HepG2 (cell line): ENCODE data around the gene CC2D1B. TPM values are rescaled to one million over a fixed set of nuclear protein-coding genes. Genes with fewer than 3 reads are reported as not detected.

Source experiments
- ARID4A ChIP-seq: sonication (generic); formaldehyde crosslinking; IDR thresholded peaks from 2 replicates; pipeline ENCODE4 v1.5.0; 2020; ENCODE audit warnings: mild to moderate bottlenecking, missing genetic modification reagents, borderline replicate concordance
- EEA1 ChIP-seq: sonication (generic); formaldehyde crosslinking; IDR thresholded peaks from 2 replicates; pipeline ENCODE4 v1.5.1; 2020; ENCODE audit warnings: mild to moderate bottlenecking, missing genetic modification reagents, borderline replicate concordance
- RELA ChIP-seq: sonication (generic); formaldehyde crosslinking; IDR thresholded peaks from 2 replicates; pipeline ENCODE4 v1.4.0; 2020; ENCODE audit warnings: missing genetic modification reagents
- SALL1 ChIP-seq: sonication (generic); formaldehyde crosslinking; IDR thresholded peaks from 2 replicates; pipeline ENCODE4 v1.8.0; 2022; ENCODE audit warnings: mild to moderate bottlenecking, missing genetic modification reagents
- SPEN ChIP-seq: sonication (generic); formaldehyde crosslinking; IDR thresholded peaks from 2 replicates; pipeline ENCODE4 v1.5.1; 2020; ENCODE audit warnings: low read depth, mild to moderate bottlenecking, missing genetic modification reagents
- ZNF142 ChIP-seq: sonication (generic); formaldehyde crosslinking; IDR thresholded peaks from 2 replicates; pipeline ENCODE4 v1.4.0; 2020; ENCODE audit warnings: missing genetic modification reagents
- ZNF407 ChIP-seq: sonication (generic); formaldehyde crosslinking; IDR thresholded peaks from one replicate; pipeline ENCODE4 v1.5.1; 2020; ENCODE audit warnings: mild to moderate bottlenecking, missing genetic modification reagents; ENCODE audit errors: not compliant biosample characterization
- polyA plus RNA-seq, 8 experiments: library from polyadenylated mRNA; depleted of rRNA in 3 of 8; stranded (reverse) in 7 of 8; unstranded in 1 of 8; fragments of >200 nt; fragmentation: Illumina TruSeq in 4 of 8; extraction: Trizol in 4 of 8; gene quantifications; 2 replicates each; pipeline versions ENCODE4 v1.2.1 to v1.2.3, GENCODE V29; 2011 to 2016; ENCODE audit warnings: low read depth in 4 of 8, missing spikeins in 1 of 8, mixed read lengths in 1 of 8; ENCODE audit not compliant: insufficient read depth in 1 of 8
- total RNA-seq, 5 experiments: library from RNA; depleted of rRNA; stranded (reverse); fragments of >200 nt; fragmentation: Illumina TruSeq; extraction: Trizol; gene quantifications; 2 replicates each; pipeline ENCODE4 v1.2.3, GENCODE V29; 2016; ENCODE audit warnings: low read depth in 1 of 5

The CC2D1B gene
- total and polyA plus RNA-seq, 2 of the 13 experiments (the other 11 are each of a cell fraction or from before 2014, with no cell fraction given): 7.2 to 19.2 TPM

GRCh38 chr1:52368383-52369172 is 2.6 kb upstream of the CC2D1B start (continued):
- TF ChIP-seq ZNF407: peak; percentile 45
- no peak for TF ChIP-seq RELA (CRISPR knock-in tag)
- peak; percentile 96 for TF ChIP-seq ZNF142 (CRISPR knock-in tag)
- TF ChIP-seq SALL1 (CRISPR knock-in tag): 0 out of 2 replicates have a peak, but pooled peaks have one; percentile 54
- TF ChIP-seq EEA1 (CRISPR knock-in tag): 0 out of 2 replicates have a peak, but pooled peaks have one; percentile 48
- peak; percentile 55; the same call in 1 of the 2 replicates for TF ChIP-seq SPEN (CRISPR knock-in tag)
- TF ChIP-seq ARID4A: peak; percentile 69
